HEK293 (cell line): ENCODE results near the gene TRIM24.

Experiments used
- CTCF ChIA-PET: fragments of 350-600 bp; formaldehyde crosslinking; extraction: SDS; loops from one replicate; lab custom pipeline; 2021; ENCODE audit warnings: antibody characterized with exemption; lab: Yijun Ruan, JAX
- POLR2A ChIA-PET: fragments of 300-600 bp; formaldehyde crosslinking; extraction: SDS; loops from one replicate; lab custom pipeline; 2020; ENCODE audit warnings: antibody characterized with exemption, inconsistent platforms; lab: Yijun Ruan, JAX
- H3K27ac ChIP-seq: fragments of 200-500 bp; sonication (Bioruptor generic); 2 replicates; pipeline ENCODE4 v1.5.1; 2014; ENCODE audit warnings: low read depth, low read length, control low read depth, inconsistent platforms; ENCODE audit errors: extremely low read depth
- H3K36me3 ChIP-seq, 2 experiments: fragments of 200-500 bp in 1 of 2; sonication (Bioruptor generic) in 1 of 2; 1 replicate in 1 of 2; 2 replicates in 1 of 2; pipeline ENCODE4 v1.5.1; 2014 to 2017; ENCODE audit warnings: inconsistent platforms in 2 of 2, low read length in 2 of 2; ENCODE audit not compliant: control insufficient read depth in 2 of 2, insufficient read depth in 1 of 2
- H3K4me1 ChIP-seq: fragments of 200-500 bp; sonication (Bioruptor generic); 2 replicates; pipeline ENCODE4 v1.5.1; 2014; ENCODE audit warnings: mild to moderate bottlenecking, low read length, inconsistent platforms; ENCODE audit not compliant: control insufficient read depth, insufficient read depth
- H3K4me3 ChIP-seq: 2 replicates; pipeline ENCODE4 v1.5.1; 2011; ENCODE audit warnings: low read depth, mild to moderate bottlenecking, control low read depth, low read length, moderate library complexity
- H3K9me3 ChIP-seq: fragments of 200-500 bp; sonication (Bioruptor generic); 2 replicates; pipeline ENCODE4 v1.5.1; 2014; ENCODE audit warnings: low read depth, low read length, inconsistent platforms; ENCODE audit not compliant: control insufficient read depth, insufficient read depth
- GLI4 ChIP-seq: fragments of 450-650 bp; formaldehyde crosslinking; IDR thresholded peaks from 2 replicates; pipeline ENCODE4 v1.5.1; 2016; ENCODE audit warnings: missing biosample characterization, missing genetic modification characterization
- IKZF3 ChIP-seq: fragments of 450-650 bp; IDR thresholded peaks from 2 replicates; pipeline ENCODE4 v1.5.0; 2018; ENCODE audit warnings: missing biosample characterization, mild to moderate bottlenecking, missing genetic modification characterization, moderate library complexity
- KLF1 ChIP-seq: fragments of 450-650 bp; formaldehyde crosslinking; IDR thresholded peaks from 2 replicates; pipeline ENCODE4 v1.5.1; 2016; ENCODE audit warnings: missing biosample characterization, missing genetic modification characterization
- KLF10 ChIP-seq: fragments of 450-650 bp; IDR thresholded peaks from 2 replicates; pipeline ENCODE4 v1.5.1; 2018; ENCODE audit warnings: missing biosample characterization, mild to moderate bottlenecking, missing genetic modification characterization
- KLF17 ChIP-seq: fragments of 450-650 bp; formaldehyde crosslinking; IDR thresholded peaks from 2 replicates; pipeline ENCODE4 v1.5.1; 2016; ENCODE audit warnings: missing biosample characterization, missing genetic modification characterization
- KLF8 ChIP-seq: fragments of 450-650 bp; formaldehyde crosslinking; IDR thresholded peaks from 2 replicates; pipeline ENCODE4 v1.5.1; 2016; ENCODE audit warnings: missing biosample characterization, missing genetic modification characterization
- KLF9 ChIP-seq: fragments of 450-650 bp; formaldehyde crosslinking; IDR thresholded peaks from 2 replicates; pipeline ENCODE4 v1.5.1; 2016; ENCODE audit warnings: missing biosample characterization, missing genetic modification characterization, low read depth
- PRDM10 ChIP-seq: fragments of 450-650 bp; formaldehyde crosslinking; IDR thresholded peaks from 2 replicates; pipeline ENCODE4 v1.5.1; 2016; ENCODE audit warnings: missing biosample characterization, missing genetic modification characterization
- REPIN1 ChIP-seq: fragments of 450-650 bp; formaldehyde crosslinking; IDR thresholded peaks from 2 replicates; pipeline ENCODE4 v1.5.1; 2017; ENCODE audit warnings: missing biosample characterization, missing genetic modification characterization, low read depth
- SP3 ChIP-seq: fragments of 450-650 bp; formaldehyde crosslinking; IDR thresholded peaks from 2 replicates; pipeline ENCODE4 v1.5.1; 2016; ENCODE audit warnings: missing biosample characterization, missing genetic modification characterization
- SP7 ChIP-seq: fragments of 450-650 bp; formaldehyde crosslinking; IDR thresholded peaks from 2 replicates; pipeline ENCODE4 v1.5.1; 2016; ENCODE audit warnings: missing biosample characterization, missing genetic modification characterization
- YY1 ChIP-seq: fragments of 450-650 bp; formaldehyde crosslinking; IDR thresholded peaks from 2 replicates; pipeline ENCODE4 v1.5.1; 2018; ENCODE audit warnings: missing biosample characterization, missing genetic modification characterization
- ZBTB17 ChIP-seq: fragments of 450-650 bp; formaldehyde crosslinking; IDR thresholded peaks from 2 replicates; pipeline ENCODE4 v1.5.1; 2016; ENCODE audit warnings: missing biosample characterization, missing genetic modification characterization
- ZBTB21 ChIP-seq: fragments of 450-650 bp; formaldehyde crosslinking; IDR thresholded peaks from 2 replicates; pipeline ENCODE4 v1.5.1; 2017; ENCODE audit warnings: missing biosample characterization, missing genetic modification characterization
- ZBTB8A ChIP-seq: fragments of 450-650 bp; formaldehyde crosslinking; IDR thresholded peaks from 2 replicates; pipeline ENCODE4 v1.5.1; 2016; ENCODE audit warnings: missing biosample characterization, missing genetic modification characterization
- ZFHX2 ChIP-seq: fragments of 450-650 bp; formaldehyde crosslinking; conservative IDR thresholded peaks from 2 replicates; pipeline ENCODE4 v1.5.1; 2016; ENCODE audit warnings: missing biosample characterization, missing genetic modification characterization
- ZIC2 ChIP-seq: fragments of 450-650 bp; formaldehyde crosslinking; IDR thresholded peaks from 2 replicates; pipeline ENCODE4 v1.5.1; 2016; ENCODE audit warnings: missing biosample characterization, missing genetic modification characterization
- ZNF138 ChIP-seq: fragments of 450-650 bp; formaldehyde crosslinking; IDR thresholded peaks from 2 replicates; pipeline ENCODE4 v1.5.1; 2016; ENCODE audit warnings: missing biosample characterization, missing genetic modification characterization, borderline replicate concordance
- ZNF146 ChIP-seq: fragments of 450-650 bp; formaldehyde crosslinking; IDR thresholded peaks from 2 replicates; pipeline ENCODE4 v1.5.1; 2016; ENCODE audit warnings: missing biosample characterization, missing genetic modification characterization
- ZNF2 ChIP-seq: fragments of 450-650 bp; formaldehyde crosslinking; IDR thresholded peaks from 2 replicates; pipeline ENCODE4 v1.5.1; 2016; ENCODE audit warnings: missing biosample characterization, missing genetic modification characterization
- ZNF302 ChIP-seq: fragments of 450-650 bp; formaldehyde crosslinking; IDR thresholded peaks from 2 replicates; pipeline ENCODE4 v1.5.1; 2016; ENCODE audit warnings: missing biosample characterization, missing genetic modification characterization, low read depth
- ZNF341 ChIP-seq: fragments of 450-650 bp; formaldehyde crosslinking; IDR thresholded peaks from 2 replicates; pipeline ENCODE4; 2016; ENCODE audit warnings: low read depth, missing biosample characterization, missing genetic modification characterization
- ZNF394 ChIP-seq: fragments of 450-650 bp; formaldehyde crosslinking; IDR thresholded peaks from 2 replicates; pipeline ENCODE4 v1.5.1; 2016; ENCODE audit warnings: missing biosample characterization, missing genetic modification characterization, mild to moderate bottlenecking, moderate library complexity, borderline replicate concordance
- ZNF398 ChIP-seq: fragments of 450-650 bp; formaldehyde crosslinking; IDR thresholded peaks from 2 replicates; pipeline ENCODE4 v1.5.1; 2017; ENCODE audit warnings: missing biosample characterization, missing genetic modification characterization
- ZNF423 ChIP-seq: fragments of 450-650 bp; formaldehyde crosslinking; IDR thresholded peaks from 2 replicates; pipeline ENCODE4 v1.5.1; 2016; ENCODE audit warnings: missing biosample characterization, missing genetic modification characterization
- ZNF501 ChIP-seq: fragments of 450-650 bp; formaldehyde crosslinking; IDR thresholded peaks from 2 replicates; pipeline ENCODE4 v1.5.1; 2016; ENCODE audit warnings: missing biosample characterization, missing genetic modification characterization
- ZNF510 ChIP-seq: fragments of 450-650 bp; formaldehyde crosslinking; IDR thresholded peaks from 2 replicates; pipeline ENCODE4 v1.5.1; 2018; ENCODE audit warnings: mild to moderate bottlenecking, missing genetic modification characterization, missing biosample characterization; ENCODE audit not compliant: insufficient replicate concordance
- ZNF585B ChIP-seq: fragments of 450-650 bp; formaldehyde crosslinking; IDR thresholded peaks from 2 replicates; pipeline ENCODE4 v1.5.1; 2016; ENCODE audit warnings: missing biosample characterization, missing genetic modification characterization
- ZNF629 ChIP-seq: fragments of 450-650 bp; formaldehyde crosslinking; IDR thresholded peaks from 2 replicates; pipeline ENCODE4 v1.5.1; 2017; ENCODE audit warnings: missing biosample characterization, missing genetic modification characterization
- ZNF692 ChIP-seq: fragments of 450-650 bp; formaldehyde crosslinking; IDR thresholded peaks from 2 replicates; pipeline ENCODE4 v1.5.1; 2016; ENCODE audit warnings: missing biosample characterization, missing genetic modification characterization
- ZNF76 ChIP-seq: fragments of 450-650 bp; formaldehyde crosslinking; IDR thresholded peaks from 2 replicates; pipeline ENCODE4; 2016; ENCODE audit warnings: low read depth, missing biosample characterization, missing genetic modification characterization, borderline replicate concordance
- ZXDB ChIP-seq: fragments of 450-650 bp; formaldehyde crosslinking; IDR thresholded peaks from 2 replicates; pipeline ENCODE4 v1.5.1; 2016; ENCODE audit warnings: missing biosample characterization, missing genetic modification characterization

TRIM24 gene

GRCh38 chr7:138460176-138460648 lies at the start of gene TRIM24:
Gene TRIM24, plus strand, starts transcription at chr7:138460259. Its CDS starts 290 bp downstream, at chr7:138460549.
- Histone ChIP-seq H3K4me1 (no peaks in the 10 kb centered on the region), H3K4me3 (peak within 1 kb of the TSS; percentile 84), H3K9me3 (no peaks in the 10 kb centered on the region), H3K36me3 (peaks cover 0 to 4% of the 10 kb centered on the region in 2 experiments; a peak in 1 of 3 replicates), H3K27ac (peak within 1 kb of the TSS; percentile 90)
- CTCF ChIA-PET = no interaction called here
- POLR2A ChIA-PET = interaction anchor here (0.5 to 1.0 kb wide), 5 partner anchors 9 to 359 kb away, joined by 3 to 4 read pairs (median 3); no protein-coding TSS in a partner anchor
- TF ChIP-seq PRDM10 (tag by site-specific recombination) (peak; percentile 87), ZBTB17 (peak; percentile 35; the same call in 1 of the 2 replicates), ZXDB (tag by site-specific recombination) (peak; percentile 60), ZNF692 (peak; percentile 28; the same call in 1 of the 2 replicates), ZNF501 (peak; percentile 65; the same call in 1 of the 2 replicates), SP3 (tag by site-specific recombination) (peak; percentile 76), KLF8 (tag by site-specific recombination) (peak; percentile 95), ZNF510 (tag by site-specific recombination) (no peak), ZNF423 (tag by site-specific recombination) (peak; percentile 81; the same call in 1 of the 2 replicates), ZNF394 (peak; percentile 63; the same call in 1 of the 2 replicates), KLF9 (peak; percentile 72; the same call in 1 of the 2 replicates), ZNF138 (tag by site-specific recombination) (no peak), ZNF76 (tag by site-specific recombination) (no peak), ZNF2 (tag by site-specific recombination) (peak; percentile 57; the same call in 1 of the 2 replicates), GLI4 (tag by site-specific recombination) (0 out of 2 replicates have a peak, but pooled peaks have one; percentile 32), ZFHX2 (tag by site-specific recombination) (peak; percentile 85), ZBTB8A (tag by site-specific recombination) (peak; percentile 76), KLF10 (tag by site-specific recombination) (peak; percentile 79), ZIC2 (tag by site-specific recombination) (peak; percentile 64; the same call in 1 of the 2 replicates), REPIN1 (tag by site-specific recombination) (no peak), KLF17 (tag by site-specific recombination) (peak; percentile 30; the same call in 1 of the 2 replicates), SP7 (peak; percentile 66; the same call in 1 of the 2 replicates), IKZF3 (tag by site-specific recombination) (peak; percentile 75), ZBTB21 (tag by site-specific recombination) (no peak), ZNF585B (tag by site-specific recombination) (no peak), YY1 (tag by site-specific recombination) (peak; percentile 38), ZNF302 (tag by site-specific recombination) (no peak), ZNF341 (tag by site-specific recombination) (peak; percentile 77), ZNF146 (tag by site-specific recombination) (0 out of 2 replicates have a peak, but pooled peaks have one; percentile 18), KLF1 (tag by site-specific recombination) (peak; percentile 84), ZNF629 (tag by site-specific recombination) (peak; percentile 29; the same call in 1 of the 2 replicates), ZNF398 (peak; percentile 89)
